ENCODE data around the gene STIM2.

DNA sequence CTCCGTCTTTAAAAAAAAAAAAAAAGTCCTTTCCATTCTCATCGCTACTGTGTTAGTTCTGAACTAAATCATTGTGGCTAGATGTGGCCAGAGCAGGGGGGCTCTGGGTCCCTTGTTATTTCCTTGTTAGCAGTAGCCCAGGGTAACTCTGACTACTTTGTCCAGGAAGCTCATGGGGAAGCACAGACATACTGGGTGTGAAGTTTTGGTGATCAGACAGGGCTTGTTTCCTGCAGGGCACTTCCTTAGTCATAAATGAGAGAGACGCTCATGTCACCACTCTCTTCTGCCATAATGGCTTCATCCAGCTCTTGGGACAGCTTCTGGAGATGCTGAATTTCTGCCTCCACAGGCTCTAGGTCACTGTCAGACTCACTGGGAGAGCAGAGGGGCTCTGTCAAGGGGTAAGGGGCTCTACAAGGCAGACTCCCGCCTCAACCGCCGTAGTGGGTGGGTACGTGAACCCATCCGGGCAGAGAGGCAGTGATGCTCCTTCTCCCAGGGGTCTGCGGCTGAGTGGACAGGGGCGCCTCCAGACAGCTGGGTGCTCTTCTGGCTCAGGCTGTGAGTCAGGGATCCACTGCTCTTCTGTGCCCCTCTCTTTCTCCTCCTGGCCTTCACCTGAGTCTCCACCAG is 12.9 kb downstream of the STIM2 start:
- no peak for TF ChIP-seq EGR1 (IDR thresholded peaks at IDR 0.05)
- TF ChIP-seq TCF12 (IDR thresholded peaks at IDR 0.05; ENCODE audit: low read depth): no peak
- TF ChIP-seq FOXM1 (IDR thresholded peaks at IDR 0.05; ENCODE audit: borderline replicate concordance, low read depth): no peak
